WERI-Rb-1 (cell line): ENCODE measurements around the gene NFYA.

Experiments
- DNase-seq: peaks from one replicate; pipeline ENCODE4 v3.0.0-alpha.2; 2020
- H3K27ac ChIP-seq: fragments of 250-450 bp; sonication (Bioruptor Pico); 2 replicates; pipeline ENCODE4 v1.5.1; 2020; ENCODE audit warnings: mild to moderate bottlenecking, moderate library complexity
- H3K27me3 ChIP-seq: fragments of 250-450 bp; sonication (Bioruptor Pico); 2 replicates; pipeline ENCODE4 v1.5.1; 2021; ENCODE audit warnings: mild to moderate bottlenecking, low read depth, moderate library complexity; ENCODE audit not compliant: insufficient read depth, severe bottlenecking
- H3K36me3 ChIP-seq: fragments of 250-450 bp; sonication (Bioruptor Pico); 2 replicates; pipeline ENCODE4 v1.5.1; 2020; ENCODE audit warnings: mild to moderate bottlenecking, moderate library complexity
- H3K4me3 ChIP-seq: 2 replicates; pipeline ENCODE4 v1.5.1; 2011; ENCODE audit warnings: low read depth, mild to moderate bottlenecking, control low read depth, low read length
- H3K9me3 ChIP-seq: fragments of 250-450 bp; sonication (Bioruptor Pico); 2 replicates; pipeline ENCODE4 v1.5.1; 2021; ENCODE audit warnings: mild to moderate bottlenecking, moderate library complexity; ENCODE audit not compliant: severe bottlenecking
- CTCF ChIP-seq: IDR thresholded peaks from 2 replicates; pipeline ENCODE4 v1.5.1; 2011; ENCODE audit warnings: low read depth, mild to moderate bottlenecking, control low read depth, inconsistent platforms, low read length

Gene NFYA

GRCh38 chr6:41042226-41043055 is 30.3 kb upstream of the NFYA start, which contains the start of gene TSPO2:
TSPO2 (plus strand) TSS chr6:41042467; CDS start chr6:41042986, 519 bp downstream.
- no peaks in the 10 kb centered on the region for H3K36me3 ChIP-seq

GRCh38 chr6:41043151-41043550 is 29.6 kb upstream of the NFYA start:
- Histone ChIP-seq H3K36me3 (no peaks in the 10 kb centered on the region), H3K4me3 (no peak overlapping the region), H3K27me3 (no peaks in the 10 kb centered on the region), H3K9me3 (no peaks in the 10 kb centered on the region), H3K27ac (no peak overlapping the region)
- TF ChIP-seq CTCF, result no peak
- no peak for DNase-seq

More at GRCh38 chr6:41042226-41043055, 30.3 kb upstream of the NFYA start, which contains the start of gene TSPO2:
- no peak for DNase-seq
- Histone ChIP-seq H3K27me3 (no peaks in the 10 kb centered on the region), H3K4me3 (no peak within 1 kb of the TSS), H3K9me3 (no peaks in the 10 kb centered on the region), H3K27ac (no peak within 1 kb of the TSS)
- no peak for TF ChIP-seq CTCF

- H3K9me3 ChIP-seq, result no peaks in the 10 kb centered on the region
- no peak overlapping the region for H3K4me3 ChIP-seq
- H3K36me3 ChIP-seq, result no peaks in the 10 kb centered on the region
- H3K27me3 ChIP-seq, result no peaks in the 10 kb centered on the region
- no peak for TF ChIP-seq CTCF
- no peak for DNase-seq
- no peak overlapping the region for H3K27ac ChIP-seq
Observed at GRCh38 chr6:41045664-41046063, 27.1 kb upstream of the NFYA start.

- TF ChIP-seq CTCF, result no peak
- no peak for DNase-seq
- H3K36me3 ChIP-seq, result no peaks in the 10 kb centered on the region
Observed at GRCh38 chr6:41046084-41046483, 26.7 kb upstream of the NFYA start.

GRCh38 chr6:41047306-41047705 is 25.5 kb upstream of the NFYA start:
- Histone ChIP-seq H3K36me3 (no peaks in the 10 kb centered on the region), H3K27me3 (no peaks in the 10 kb centered on the region), H3K9me3 (no peaks in the 10 kb centered on the region), H3K4me3 (no peak overlapping the region), H3K27ac (no peak overlapping the region)
- no peak for TF ChIP-seq CTCF
- no peak for DNase-seq

More at GRCh38 chr6:41046084-41046483, 26.7 kb upstream of the NFYA start:
- Histone ChIP-seq H3K4me3 (no peak overlapping the region), H3K27ac (no peak overlapping the region), H3K9me3 (no peaks in the 10 kb centered on the region), H3K27me3 (no peaks in the 10 kb centered on the region)
